HG03442 (cell line): ENCODE measurements around the gene UBAP1L.
"Not testable (repeated sequence)": the region's sequence is repeated elsewhere in the genome, so short reads cannot be mapped to it uniquely, and the experiment has no call there.

Experiments
- ATAC-seq: cut with Tn5 transposase; IDR thresholded peaks from one replicate; pipeline ENCODE4 v1.9.1; 2021; ENCODE audit warnings: mild to moderate bottlenecking, moderate library complexity; ENCODE audit not compliant: unreplicated experiment

The UBAP1L gene

DNA sequence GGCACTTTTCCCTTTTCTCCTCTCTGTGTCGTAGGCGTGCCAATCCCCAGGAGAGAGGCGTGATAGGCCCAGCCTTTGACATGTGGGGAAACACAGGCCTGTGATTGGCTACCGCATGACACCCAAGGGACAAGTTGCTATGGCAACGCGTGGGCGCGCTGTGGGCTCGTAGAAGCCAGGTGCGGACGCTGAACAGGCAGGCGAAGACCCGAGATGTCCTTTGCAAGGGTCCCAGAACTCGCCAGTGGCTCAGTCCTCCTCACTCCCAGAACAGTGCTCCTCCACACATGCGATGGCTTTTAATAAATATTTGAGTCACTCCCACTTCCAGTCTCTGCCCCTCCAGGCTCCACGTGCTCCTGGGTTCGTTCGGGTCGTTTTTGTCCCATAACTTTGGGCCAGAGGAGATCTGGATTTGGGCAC, 65.6 kb downstream of the UBAP1L start:
- ATAC-seq, result peak; percentile 84

DNA sequence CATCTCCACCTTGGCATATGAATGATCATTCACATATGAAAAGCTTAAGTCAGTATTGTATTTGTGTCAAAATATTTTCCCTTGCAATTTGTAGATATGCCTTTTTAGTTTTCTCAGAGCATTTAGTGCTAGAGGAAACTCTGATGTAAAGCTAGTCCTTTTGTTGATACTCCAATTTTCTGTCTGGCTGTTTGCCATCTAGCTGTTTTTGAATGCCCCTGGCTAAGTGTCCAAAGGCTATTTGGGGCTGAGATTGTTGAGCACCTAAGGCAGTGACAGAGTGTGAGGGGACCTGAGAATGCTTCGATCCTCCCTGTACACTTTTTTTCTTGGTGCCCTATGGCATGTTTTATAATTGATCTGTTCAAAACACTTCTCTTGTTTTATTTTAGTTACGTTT, 66.8 kb downstream of the UBAP1L start:
- no peak for ATAC-seq

DNA sequence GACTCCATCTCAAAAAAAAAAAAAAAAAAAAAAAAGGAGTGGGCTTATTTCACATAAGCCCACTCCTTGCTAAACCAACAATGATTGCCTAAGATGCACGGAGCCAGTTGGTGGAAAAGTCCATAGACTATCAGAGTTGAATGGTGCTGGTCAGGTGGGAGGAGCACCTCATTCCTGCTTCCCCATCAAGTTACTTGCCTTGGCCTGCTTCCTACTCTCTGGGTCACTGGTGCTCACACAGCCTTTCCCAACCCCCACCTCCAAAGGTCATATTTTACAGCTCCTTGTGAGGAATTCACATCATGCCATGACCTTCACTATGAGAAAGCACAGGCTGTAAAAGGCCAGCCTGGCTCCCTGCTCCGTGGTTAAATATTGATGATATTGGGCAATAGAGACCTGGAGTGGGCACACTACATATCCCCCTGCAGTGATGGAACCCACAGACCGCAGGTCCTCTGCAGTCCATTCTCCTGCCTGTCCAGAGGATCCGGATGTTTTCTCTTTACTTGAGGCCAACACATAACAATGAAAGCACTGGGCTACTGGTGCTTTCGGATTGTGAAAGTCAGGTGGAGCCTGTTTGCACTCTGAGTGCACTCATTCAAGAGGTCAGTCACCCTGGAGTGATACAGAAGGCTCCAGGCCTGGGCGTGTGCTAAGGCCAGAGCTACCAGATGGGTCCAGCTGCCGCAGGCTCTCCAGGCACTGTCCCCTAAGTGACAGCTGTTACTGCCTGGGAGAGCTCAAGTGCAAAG, 70.1 kb downstream of the UBAP1L start, which contains the start of gene SLC51B:
SLC51B (plus strand) TSS at position 664 of the 758 bp plus-strand sequence. CDS start 4,618 bp downstream, outside the sequence.
- ATAC-seq, result no peak

DNA sequence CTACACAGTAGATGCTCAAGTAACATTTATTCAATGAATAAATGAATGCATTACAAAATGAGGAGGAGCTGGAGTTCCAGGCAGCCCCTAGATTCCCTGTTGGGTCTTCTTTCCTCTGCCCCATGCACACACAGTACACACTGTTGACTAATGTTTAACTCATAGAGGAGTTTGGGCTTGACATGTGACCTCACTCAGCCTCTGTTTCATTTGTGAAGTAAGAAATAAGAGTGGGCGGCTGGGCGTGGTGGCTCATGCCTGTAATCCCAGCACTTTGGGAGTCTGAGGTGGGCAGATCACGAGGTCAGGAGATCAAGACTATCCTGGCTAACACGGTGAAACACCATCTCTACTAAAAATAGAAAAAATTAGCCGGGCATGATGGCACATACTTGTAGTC, 70.8 kb downstream of the UBAP1L start:
- not testable (repeated sequence) for ATAC-seq

DNA sequence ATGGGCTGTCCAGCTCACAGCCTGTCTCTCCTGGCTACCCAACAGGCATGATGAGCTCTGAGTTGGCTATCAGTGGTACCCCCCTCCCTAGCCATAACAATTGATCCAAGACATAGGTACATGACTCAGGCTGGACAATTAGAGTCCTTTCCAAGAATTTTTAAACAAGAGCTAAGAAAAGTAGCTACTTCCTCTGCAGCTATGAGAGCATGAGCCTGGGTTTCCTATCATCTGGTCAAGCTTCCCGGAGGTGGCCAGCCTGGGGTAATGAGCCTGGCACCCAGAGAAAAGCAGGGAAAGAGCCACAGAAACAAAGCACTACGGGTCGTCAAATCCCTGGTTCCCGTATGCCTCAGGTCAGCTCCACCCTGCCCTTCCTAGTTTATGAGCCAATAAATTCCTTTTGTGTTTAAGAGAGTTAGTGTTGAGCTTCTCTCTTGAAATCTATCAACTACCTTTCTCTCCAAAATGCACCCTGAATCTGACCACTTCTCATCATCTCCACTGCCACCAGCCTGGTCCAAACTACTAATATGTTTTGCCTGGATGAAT, 72.1 kb downstream of the UBAP1L start:
- ATAC-seq, result no peak
